NCI-H82 (cell line): ENCODE measurements around the gene ZDHHC6.
A peak's percentile ranks its signal among the peaks of the same experiment; 100 is the strongest.
"Not testable (repeated sequence)": the region's sequence is repeated elsewhere in the genome, so short reads cannot be mapped to it uniquely, and the experiment has no call there.

Experiments used
- DNase-seq: peaks from one replicate; lab custom pipeline; 2025; lab: John Stamatoyannopoulos, UW

The ZDHHC6 gene

GRCh38 chr10:112442063-112442462 is 4.7 kb downstream of the ZDHHC6 start:
- DNase-seq = no peak

- peak; percentile 15 for DNase-seq
These were observed 5.2 kb downstream of the ZDHHC6 start for GRCh38 chr10:112441520-112441919.

DNA sequence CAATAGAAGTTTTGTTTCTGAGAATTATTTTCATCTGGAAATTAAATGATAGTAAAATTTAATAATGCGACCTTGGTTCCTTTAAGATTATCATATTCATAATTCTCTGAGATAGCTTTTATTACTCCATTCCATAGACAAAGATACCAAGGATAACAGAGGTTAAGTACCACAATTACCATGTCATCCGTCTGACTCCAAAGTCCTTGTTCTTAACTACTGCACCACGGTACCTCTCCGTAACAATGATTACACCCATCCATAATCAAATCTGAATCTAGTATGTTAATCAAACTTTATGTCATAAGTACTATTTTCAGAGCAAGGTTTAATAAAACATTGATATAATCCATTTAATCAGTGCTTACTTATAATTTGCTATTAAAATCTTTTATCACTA is 8.4 kb downstream of the ZDHHC6 start:
- DNase-seq = no peak

DNA sequence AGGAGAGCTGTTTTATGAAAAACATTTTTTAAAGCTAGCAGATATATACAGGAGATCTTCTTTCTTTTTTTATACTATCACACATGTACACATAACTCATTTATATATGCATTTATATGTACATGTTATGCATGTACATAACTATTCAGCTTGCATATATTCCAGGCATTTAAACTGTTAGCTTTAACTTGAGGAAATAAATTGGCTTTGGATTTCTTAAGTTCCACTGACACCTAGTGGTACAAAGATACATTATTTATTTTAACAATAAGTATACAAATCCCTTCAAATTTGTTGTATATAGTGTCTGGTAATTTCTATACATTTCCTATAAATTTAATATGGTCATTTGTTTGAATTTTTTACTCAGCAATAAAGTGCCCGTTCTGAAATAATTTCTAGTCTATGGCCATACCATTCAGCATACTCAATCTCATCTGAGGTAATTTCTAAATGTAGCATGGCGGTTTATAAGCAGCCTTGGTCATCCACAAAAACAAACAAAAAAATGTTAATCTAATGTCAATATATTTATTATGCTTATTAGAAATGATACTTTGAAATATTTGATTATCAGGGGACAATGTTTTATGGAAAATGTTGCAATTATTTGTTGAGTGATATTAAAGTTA is 11.6 kb downstream of the ZDHHC6 start:
- peak; percentile 5 for DNase-seq

GRCh38 chr10:112433136-112433535 is 13.6 kb downstream of the ZDHHC6 start:
- DNase-seq = no peak

DNA sequence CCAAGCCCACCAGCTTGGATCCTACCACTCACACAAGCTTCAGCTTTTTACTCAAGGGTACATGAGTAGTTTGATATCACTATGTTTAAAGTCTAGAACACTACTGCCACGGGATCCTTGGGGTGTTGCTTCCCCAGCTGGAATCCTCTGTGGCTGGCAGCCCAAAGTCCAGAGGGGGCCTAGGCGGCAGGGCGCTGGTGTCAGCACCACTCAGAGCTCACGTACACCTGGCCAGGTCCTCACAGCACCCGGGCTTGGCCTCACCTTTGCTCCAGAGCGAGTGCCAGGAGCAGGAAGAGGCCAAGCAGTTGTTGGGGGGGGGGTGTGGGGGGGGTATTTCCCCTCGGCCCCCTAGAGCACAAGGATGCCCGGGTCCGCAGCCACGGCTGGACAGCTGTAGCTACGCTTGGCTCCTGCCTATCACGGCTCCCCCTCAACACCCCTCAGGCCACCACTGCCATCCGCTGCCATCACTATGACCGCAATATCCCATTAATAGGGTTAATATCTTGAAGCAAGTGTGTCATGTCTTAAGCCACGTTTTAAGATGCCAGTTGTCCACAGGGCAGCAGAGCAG is 17.0 kb downstream of the ZDHHC6 start:
- DNase-seq = no peak

GRCh38 chr10:112429147-112429546 is 17.6 kb downstream of the ZDHHC6 start:
- no peak for DNase-seq

DNA sequence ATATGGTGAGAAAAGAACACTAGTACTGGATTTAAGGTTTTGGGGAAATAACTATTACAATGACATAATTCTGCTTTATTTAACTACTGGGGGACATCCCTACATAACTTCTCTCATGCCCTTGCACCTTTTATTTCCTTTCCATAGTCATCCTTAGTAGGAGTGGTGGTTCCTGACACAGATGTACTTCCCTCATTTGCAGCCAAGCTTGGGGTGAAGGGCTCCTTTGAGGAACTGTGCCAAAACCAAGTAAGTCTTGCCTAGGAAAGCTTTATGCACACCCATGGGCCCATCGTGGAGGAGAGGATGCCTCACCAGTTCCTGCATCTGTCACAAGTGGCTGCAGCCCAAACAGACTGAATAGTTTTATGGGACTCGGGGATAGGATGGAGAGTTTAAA is 20.6 kb downstream of the ZDHHC6 start:
- DNase-seq = peak; percentile 34

GRCh38 chr10:112424651-112425050 is 22.1 kb downstream of the ZDHHC6 start:
- DNase-seq = no peak

- no peak for DNase-seq
These were observed 25.0 kb downstream of the ZDHHC6 start for GRCh38 chr10:112421731-112422130.

GRCh38 chr10:112412696-112413095 is 34.0 kb downstream of the ZDHHC6 start:
- DNase-seq = no peak

DNA sequence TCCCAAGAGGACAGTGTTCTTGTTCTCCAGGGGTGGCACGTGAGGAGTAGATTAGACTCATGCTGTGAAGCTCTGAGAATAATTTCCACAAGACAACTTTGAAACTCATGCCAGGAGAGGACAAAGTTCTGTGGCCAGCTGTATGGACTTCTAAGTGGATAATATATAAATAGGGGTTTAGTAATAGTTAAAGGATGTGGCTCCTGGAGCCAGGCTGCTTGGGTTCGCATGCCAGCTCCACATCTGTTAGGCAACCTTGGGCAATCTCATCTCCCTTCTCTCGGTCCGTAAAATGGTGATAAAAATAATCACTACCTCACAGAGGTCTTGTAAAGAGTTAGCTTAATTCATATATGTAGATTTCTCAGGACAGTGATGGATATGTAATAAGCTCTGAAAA is 37.0 kb downstream of the ZDHHC6 start:
- no peak for DNase-seq

DNA sequence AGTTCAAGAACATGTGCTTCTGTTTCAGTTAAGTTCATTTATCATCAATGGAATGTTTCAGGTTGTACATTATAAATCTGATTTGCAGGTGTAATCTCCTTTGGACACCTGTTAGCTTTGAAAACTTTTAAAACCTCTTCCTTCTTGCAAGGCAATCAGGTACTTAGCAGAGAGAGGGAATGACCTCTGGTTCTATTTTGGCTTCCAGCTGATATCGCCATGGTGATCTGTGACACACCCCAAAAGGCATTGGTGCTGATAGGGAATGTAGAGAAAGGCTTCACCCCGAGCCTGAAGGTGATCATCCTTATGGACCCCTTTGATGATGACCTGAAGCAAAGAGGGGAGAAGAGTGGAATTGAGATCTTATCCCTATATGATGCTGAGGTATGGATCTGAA is 37.4 kb downstream of the ZDHHC6 start:
- no peak for DNase-seq

GRCh38 chr10:112407696-112408095 is 39.0 kb downstream of the ZDHHC6 start:
- DNase-seq = no peak

- DNase-seq = not testable (repeated sequence)
These were observed 39.9 kb downstream of the ZDHHC6 start for GRCh38 chr10:112406806-112407205.

DNA sequence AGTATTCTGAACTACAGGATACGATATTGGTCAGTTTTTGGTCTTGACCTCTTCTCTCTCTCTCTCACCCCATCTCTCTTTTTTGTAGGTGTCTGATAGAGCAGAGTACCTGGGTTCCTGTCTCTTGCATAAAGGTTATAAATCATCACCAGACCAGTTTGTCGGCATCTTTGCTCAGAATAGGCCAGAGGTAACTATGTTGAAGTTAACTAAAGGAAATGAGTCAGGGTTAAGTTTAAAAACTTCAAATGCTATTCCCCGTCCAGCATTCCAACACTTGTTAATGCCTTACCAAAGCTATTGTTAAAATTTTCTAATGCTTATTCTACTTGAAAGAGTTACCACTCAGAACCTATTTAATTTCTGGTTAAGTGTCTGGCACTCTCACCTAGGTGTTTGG is 42.1 kb downstream of the ZDHHC6 start:
- no peak for DNase-seq

DNA sequence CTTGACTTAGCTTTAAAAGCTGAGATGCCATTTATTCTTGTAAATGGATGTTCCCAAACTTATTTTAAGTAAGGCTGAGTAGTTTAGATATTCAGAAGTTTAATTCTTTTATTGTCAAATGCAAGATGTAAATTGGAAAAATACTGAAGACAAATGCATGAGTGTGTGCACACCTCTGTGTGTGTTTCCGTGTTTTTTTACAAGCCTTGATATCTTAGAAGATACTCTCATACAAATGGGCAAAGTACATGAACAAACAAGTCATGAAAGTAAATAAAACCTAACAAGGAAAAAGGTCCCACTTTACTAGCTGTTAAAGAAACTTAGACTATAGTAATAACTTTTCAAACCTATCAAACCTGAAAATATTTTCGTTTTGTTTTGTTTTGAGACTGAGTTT is 43.8 kb downstream of the ZDHHC6 start:
- DNase-seq = no peak

DNA sequence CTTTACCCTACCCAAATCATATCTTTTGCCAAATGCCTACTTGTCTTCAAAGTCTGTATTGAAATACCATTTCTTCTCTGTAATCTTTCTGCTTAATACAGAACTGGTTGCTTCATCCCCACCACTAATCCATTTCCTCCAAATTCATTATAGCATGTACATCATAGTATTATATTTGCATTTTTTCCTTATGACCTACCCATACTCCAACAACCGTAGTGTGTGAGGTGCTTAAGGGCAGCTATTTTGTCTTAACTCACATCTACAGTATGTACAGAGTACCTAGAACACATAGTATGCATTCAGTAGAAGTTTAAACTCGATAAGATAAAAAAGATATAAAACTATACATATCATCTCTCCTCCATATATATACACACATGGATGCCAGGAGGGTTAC is 49.1 kb downstream of the ZDHHC6 start:
- DNase-seq = no peak

DNA sequence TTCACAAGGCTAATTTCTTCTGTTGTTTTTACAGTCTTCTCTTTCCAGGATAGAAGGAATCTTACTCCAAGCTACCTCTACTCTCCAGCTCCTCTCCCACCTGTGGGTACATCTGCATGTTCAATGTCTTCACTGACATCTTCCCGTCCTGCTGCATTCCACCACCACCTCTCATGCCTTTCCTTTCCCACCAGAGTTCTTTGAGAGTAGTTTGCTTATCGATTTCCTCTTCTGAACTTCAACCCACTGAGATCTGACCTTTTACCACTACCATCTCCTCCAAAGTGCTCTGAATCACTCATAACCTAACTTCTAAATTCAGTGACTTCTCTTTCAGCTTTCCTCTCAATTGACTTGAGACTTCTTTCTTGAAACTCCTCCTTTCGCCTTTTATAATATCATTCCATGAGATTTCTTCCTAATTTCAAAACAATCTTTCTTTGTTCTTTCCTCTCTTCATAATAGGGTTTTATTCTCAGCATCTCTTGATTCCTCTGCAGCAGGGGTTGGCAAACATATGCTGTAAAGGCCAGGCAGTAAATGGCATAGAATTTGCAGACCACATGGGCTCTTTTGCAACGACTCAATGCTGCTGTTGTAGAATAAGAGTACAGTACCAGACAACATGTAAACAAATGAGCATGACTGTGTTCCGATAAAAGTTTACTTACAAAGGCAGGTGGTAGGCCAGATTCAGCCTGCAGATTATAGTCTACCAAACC is 50.7 kb downstream of the ZDHHC6 start:
- no peak for DNase-seq

GRCh38 chr10:112394475-112394875 is 52.2 kb downstream of the ZDHHC6 start:
- DNase-seq = no peak

GRCh38 chr10:112393827-112394226 is 52.9 kb downstream of the ZDHHC6 start:
- no peak for DNase-seq

DNA sequence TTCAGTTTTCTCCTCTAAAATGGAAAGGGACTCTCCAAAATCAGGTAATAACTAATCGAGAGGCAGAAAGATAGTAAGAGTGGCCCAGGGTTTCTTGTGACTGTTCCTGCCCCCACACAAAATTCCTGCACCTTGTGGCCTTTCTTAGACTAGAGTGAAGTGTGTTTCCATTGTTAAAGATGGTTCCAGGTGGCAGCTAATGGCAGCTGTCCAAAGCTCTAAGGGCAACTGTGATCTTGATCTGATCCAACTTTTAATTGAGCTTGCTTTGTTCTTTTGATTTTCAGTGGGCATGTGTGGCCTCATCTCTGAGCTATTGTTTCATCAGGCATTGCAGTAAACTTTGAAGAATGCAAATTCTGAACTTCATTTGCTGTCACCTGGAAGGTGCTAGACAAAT is 53.4 kb downstream of the ZDHHC6 start:
- DNase-seq = no peak

DNA sequence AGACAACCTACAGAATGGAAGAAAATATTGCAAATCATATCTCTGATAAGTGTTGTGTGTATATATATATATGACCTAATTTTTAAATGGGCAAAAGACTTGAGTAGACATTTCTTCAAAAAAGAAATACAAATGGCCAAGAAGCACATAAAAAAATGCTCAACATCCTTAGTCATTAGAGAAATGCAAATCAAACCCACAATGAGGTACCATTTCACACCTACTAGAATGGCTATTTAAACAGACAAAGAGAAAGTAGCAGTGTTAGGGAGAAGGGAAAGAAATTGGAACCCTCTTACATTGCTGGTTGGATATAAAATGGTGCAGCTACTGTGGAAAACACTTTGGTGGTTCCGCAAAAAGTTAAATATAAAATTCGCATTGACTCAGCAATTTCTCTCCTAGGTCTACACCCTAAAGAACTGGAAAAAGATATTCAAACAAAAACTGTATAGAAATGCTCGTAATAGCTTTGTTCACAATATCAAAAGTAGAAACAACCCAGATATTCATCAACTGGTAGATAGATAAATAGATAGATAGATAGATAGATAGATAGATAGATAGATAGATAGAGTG is 56.5 kb downstream of the ZDHHC6 start:
- no peak for DNase-seq
